HCT116 (cell line): Measurements from ENCODE around the gene C20orf144. TPM values are rescaled to one million over a fixed set of nuclear protein-coding genes. Genes with fewer than 3 reads are reported as not detected.
A peak's percentile ranks its signal among the peaks of the same experiment; 100 is the strongest.

Experiments used
- ATAC-seq: fragments of 200-7000 bp; cut with Tn5 transposase; 2 replicates; pipeline ENCODE4 v1.9.1; 2020; ENCODE audit warnings: mild to moderate bottlenecking, moderate library complexity
- BruUV-seq: library from RNA; stranded (reverse); fragments of 400-500 nt; replicated peaks from 2 replicates; lab custom pipeline; 2021; lab: Mats Ljungman, UMichigan
- CTCF ChIA-PET: fragments of 300-600 bp; sonication (Branson Sonifier 250); formaldehyde crosslinking; loops from one replicate; lab custom pipeline; 2021; ENCODE audit warnings: antibody characterized with exemption; lab: Charles Lee
- POLR2A ChIA-PET: fragments of 300-600, 350-600 bp; sonication (Branson Sonifier 250); formaldehyde crosslinking; loops from one replicate; lab custom pipeline; 2021; ENCODE audit warnings: antibody characterized with exemption; lab: Charles Lee
- RAD21 ChIA-PET, 2 experiments: fragments of 300-600 bp; sonication (Branson Sonifier 250); formaldehyde crosslinking; loops; one replicate each; lab custom pipeline; 2023; ENCODE audit warnings: low total read pairs in 2 of 2; ENCODE audit not compliant: uncharacterized antibody in 2 of 2, unreplicated experiment in 2 of 2, low non-redundant PET in 1 of 2; lab: Charles Lee
- DNase-seq: peaks from one replicate; pipeline ENCODE4 v3.0.0-alpha.2; 2010; ENCODE audit warnings: low read depth, low spot score
- H2AFZ ChIP-seq: fragments of 200-600 bp; shearing (Covaris generic), sonication (generic); 2 replicates; pipeline ENCODE4 v1.6.1; 2017; ENCODE audit warnings: low read depth, mixed run types, mixed read lengths, antibody characterized with exemption, low read length; ENCODE audit not compliant: poor library complexity, severe bottlenecking
- H3K27ac ChIP-seq: 2 replicates; pipeline ENCODE4 v1.5.1; 2012; ENCODE audit warnings: low read depth, low read length
- H3K27me3 ChIP-seq: fragments of 200-600 bp; sonication (generic); 2 replicates; pipeline ENCODE4 v1.6.1; 2016; ENCODE audit warnings: mixed run types, low read length, mixed read lengths; ENCODE audit not compliant: insufficient read depth
- H3K36me3 ChIP-seq, 2 experiments: fragments of 200-500 bp in 1 of 2; fragments of 200-600 bp in 1 of 2; sonication (Bioruptor generic) in 1 of 2; sonication (generic) in 1 of 2; 2 replicates each; pipeline versions ENCODE4 v1.5.1 to v1.6.1; 2014 to 2016; ENCODE audit warnings: low read length in 2 of 2, inconsistent platforms in 1 of 2, mixed read lengths in 1 of 2, mixed run types in 1 of 2; ENCODE audit not compliant: insufficient read depth in 2 of 2, control insufficient read depth in 1 of 2
- H3K4me1 ChIP-seq, 2 experiments: fragments of 200-600 bp in 1 of 2; sonication (generic) in 1 of 2; 2 replicates each; pipeline versions ENCODE4 v1.5.1 to v1.6.1; 2012 to 2017; ENCODE audit warnings: low read length in 2 of 2, inconsistent platforms in 1 of 2, mild to moderate bottlenecking in 1 of 2, mixed read lengths in 1 of 2, mixed run types in 1 of 2, moderate library complexity in 1 of 2; ENCODE audit not compliant: insufficient read depth in 2 of 2, control insufficient read depth in 1 of 2
- H3K4me2 ChIP-seq: fragments of 200-600 bp; sonication (generic); 2 replicates; pipeline ENCODE4 v1.6.1; 2017; ENCODE audit warnings: mixed run types, low read length, mixed read lengths
- H3K4me3 ChIP-seq, 2 experiments: fragments of 200-600 bp in 1 of 2; sonication (generic) in 1 of 2; replicated peaks in 1 of 2; 2 replicates each; pipeline ENCODE4 v1.5.1; 2011 to 2016; ENCODE audit warnings: low read length in 2 of 2, control low read depth in 1 of 2, low read depth in 1 of 2, mild to moderate bottlenecking in 1 of 2, mixed read lengths in 1 of 2, mixed run types in 1 of 2
- H3K79me2 ChIP-seq: fragments of 200-600 bp; sonication (generic); 2 replicates; pipeline ENCODE4 v1.6.1; 2017; ENCODE audit warnings: mild to moderate bottlenecking, mixed run types, low read length, moderate library complexity, mixed read lengths; ENCODE audit not compliant: insufficient read depth
- H3K9ac ChIP-seq: fragments of 200-600 bp; sonication (generic); 2 replicates; pipeline ENCODE4 v1.6.1; 2016; ENCODE audit warnings: low read length, mixed read lengths
- H3K9me2 ChIP-seq: fragments of 200-600 bp; sonication (generic), shearing (Covaris generic); 2 replicates; pipeline ENCODE4 v1.6.1; 2017; ENCODE audit warnings: mixed run types, mild to moderate bottlenecking, moderate library complexity; ENCODE audit not compliant: insufficient read depth
- H3K9me3 ChIP-seq, 2 experiments: fragments of 200-500 bp in 1 of 2; fragments of 200-600 bp in 1 of 2; sonication (Bioruptor generic) in 1 of 2; sonication (generic) in 1 of 2; 2 replicates each; pipeline ENCODE4 v1.6.1; 2014 to 2017; ENCODE audit warnings: low read length in 2 of 2, mixed read lengths in 2 of 2, inconsistent platforms in 1 of 2, low read depth in 1 of 2, mild to moderate bottlenecking in 1 of 2, mixed run types in 1 of 2, moderate library complexity in 1 of 2; ENCODE audit not compliant: control insufficient read depth in 1 of 2, insufficient read depth in 1 of 2
- H4K20me1 ChIP-seq: fragments of 200-600 bp; sonication (generic), shearing (Covaris generic); 2 replicates; pipeline ENCODE4 v1.6.1; 2017; ENCODE audit warnings: mixed run types, mild to moderate bottlenecking, moderate library complexity; ENCODE audit not compliant: insufficient read depth
- ATF3 ChIP-seq: IDR thresholded peaks from 2 replicates; pipeline ENCODE4 v1.6.1; 2012
- CTCF ChIP-seq, 3 experiments: fragments of 200-600 bp in 1 of 3; sonication (generic) in 1 of 3; IDR thresholded peaks in 2 of 3; conservative IDR thresholded peaks in 1 of 3; 2 replicates each; pipeline ENCODE4 v1.5.1; 2012 to 2017; ENCODE audit warnings: low read depth in 2 of 3, low read length in 2 of 3, antibody characterized with exemption in 1 of 3, borderline replicate concordance in 1 of 3, control low read depth in 1 of 3, mild to moderate bottlenecking in 1 of 3, mixed read lengths in 1 of 3, mixed run types in 1 of 3, moderate library complexity in 1 of 3; ENCODE audit not compliant: insufficient read depth in 1 of 3
- EGR1 ChIP-seq: IDR thresholded peaks from 2 replicates; pipeline ENCODE4 v1.6.1; 2012; ENCODE audit warnings: low read depth
- ELF1 ChIP-seq: IDR thresholded peaks from 2 replicates; pipeline ENCODE4 v1.6.1; 2012; ENCODE audit warnings: low read depth, borderline replicate concordance
- EZH2phosphoT487 ChIP-seq: fragments of 200-600 bp; IDR thresholded peaks from 2 replicates; pipeline ENCODE4 v1.6.1; 2018; ENCODE audit warnings: antibody characterized with exemption, borderline replicate concordance
- JUND ChIP-seq: IDR thresholded peaks from 2 replicates; pipeline ENCODE4 v1.6.1; 2012
- POLR2A ChIP-seq: IDR thresholded peaks from 2 replicates; pipeline ENCODE4 v1.7.0; 2011; ENCODE audit warnings: borderline replicate concordance; ENCODE audit not compliant: insufficient read depth, insufficient read length; ENCODE audit errors: extremely low read depth
- POLR2AphosphoS5 ChIP-seq: IDR thresholded peaks from 2 replicates; pipeline ENCODE4 v1.6.1; 2011; ENCODE audit warnings: mild to moderate bottlenecking, low read depth, low read length, moderate library complexity
- REST ChIP-seq: IDR thresholded peaks from 2 replicates; pipeline ENCODE4 v1.6.1; 2012; ENCODE audit warnings: low read depth
- SIN3A ChIP-seq: IDR thresholded peaks from 2 replicates; pipeline ENCODE4 v1.6.1; 2012; ENCODE audit warnings: low read depth
- SP1 ChIP-seq: IDR thresholded peaks from 2 replicates; pipeline ENCODE4 v1.6.1; 2012; ENCODE audit warnings: low read depth
- SRF ChIP-seq: IDR thresholded peaks from 2 replicates; pipeline ENCODE4 v1.6.1; 2012; ENCODE audit warnings: low read depth
- YY1 ChIP-seq: IDR thresholded peaks from 2 replicates; pipeline ENCODE4 v1.6.1; 2011; ENCODE audit warnings: low read length, low read depth, moderate library complexity, mild to moderate bottlenecking; ENCODE audit not compliant: insufficient replicate concordance; ENCODE audit errors: extremely low read depth
- ZBTB33 ChIP-seq: IDR thresholded peaks from 2 replicates; pipeline ENCODE4 v1.6.1; 2011; ENCODE audit warnings: mild to moderate bottlenecking, low read length, moderate library complexity; ENCODE audit not compliant: insufficient replicate concordance; ENCODE audit errors: extremely low read depth
- intact Hi-C: fragments of 100-400 bp; cut with micrococcal nuclease; formaldehyde crosslinking; loops from 2 replicates; pipeline ENCODE4 v1.10.0; 2022
- total RNA-seq: library from RNA; stranded (reverse); gene quantifications from one replicate; pipeline ENCODE4 v1.2.1, GENCODE V29; 2021; ENCODE audit not compliant: unreplicated experiment

Gene C20orf144
- total RNA-seq, 1 experiment from 2014 or later = 0.37 TPM

GRCh38 chr20:33675136-33675959 lies 13.2 kb downstream of the C20orf144 start:
- intact Hi-C loops = no loop called here
- DNase-seq (no peak), ATAC-seq (no peak)
- no peak overlapping the region for H2AFZ ChIP-seq
- ChIA-PET RAD21 (no interaction called here), POLR2A (no interaction called here), CTCF (no interaction called here)
- H4K20me1 ChIP-seq = no peaks in the 10 kb centered on the region
- peak overlapping the region; percentile 96 for H3K4me2 ChIP-seq
- BruUV-seq = no TSS peak
- peak overlapping the region; percentile 71 for H3K27ac ChIP-seq
- TF ChIP-seq JUND = no peak
- TF ChIP-seq SP1 = no peak
- no peak for TF ChIP-seq YY1
- TF ChIP-seq EZH2phosphoT487 = no peak
- TF ChIP-seq ELF1 = no peak
- TF ChIP-seq SIN3A = no peak
- no peak for TF ChIP-seq CTCF (IDR thresholded peaks at IDR 0.05 in 2 of 3, conservative IDR thresholded peaks at IDR 0.05 in 1 of 3; ENCODE audit: borderline replicate concordance in 1 of 3, insufficient read depth in 1 of 3, low read depth in 2 of 3, low read length in 2 of 3)
- no peak for TF ChIP-seq POLR2AphosphoS5
- TF ChIP-seq POLR2A = no peak
- no peak for TF ChIP-seq EGR1
- no peak for TF ChIP-seq REST
- no peak for TF ChIP-seq ZBTB33
- TF ChIP-seq SRF = no peak
- no peak for TF ChIP-seq ATF3
- no peaks in the 10 kb centered on the region for H3K9me3 ChIP-seq
- no peaks in the 10 kb centered on the region for H3K9me2 ChIP-seq
- peaks cover 15 to 24% of the 10 kb centered on the region in 2 experiments for H3K4me1 ChIP-seq
- no peaks in the 10 kb centered on the region for H3K27me3 ChIP-seq
- peak overlapping the region; percentile 89; the same call in 1 of the 2 replicates for H3K9ac ChIP-seq
- peaks cover 26% of the 10 kb centered on the region; the same call in 1 of the 2 replicates for H3K79me2 ChIP-seq
- peaks cover 7 to 11% of the 10 kb centered on the region in 2 experiments; a peak in 3 of 4 replicates for H3K36me3 ChIP-seq
- peak overlapping the region; percentile 49 to 85 for H3K4me3 ChIP-seq
